MM.1S (cell line): ENCODE data around the gene ZFYVE28.

Experiments used
- DNase-seq: peaks from one replicate; pipeline ENCODE4 v3.0.0-alpha.2; 2015
- H2AFZ ChIP-seq: fragments of 300-600 bp; sonication (generic); 2 replicates; pipeline ENCODE4 v1.6.0; 2016; ENCODE audit warnings: antibody characterized with exemption, low read length
- H3F3A ChIP-seq: fragments of 300-600 bp; sonication (generic); 2 replicates; pipeline ENCODE4 v1.6.1; 2016; ENCODE audit warnings: mild to moderate bottlenecking, antibody characterized with exemption, low read length, moderate library complexity, mixed read lengths; ENCODE audit not compliant: insufficient read depth
- H3K27ac ChIP-seq: fragments of 300-600 bp; sonication (generic); 2 replicates; pipeline ENCODE4 v1.5.1; 2016; ENCODE audit warnings: mild to moderate bottlenecking, low read length
- H3K27me3 ChIP-seq: fragments of 300-600 bp; sonication (generic); replicated peaks from 2 replicates; pipeline ENCODE4 v1.6.0; 2016; ENCODE audit warnings: low read length; ENCODE audit not compliant: insufficient read depth
- H3K36me3 ChIP-seq: fragments of 300-600 bp; sonication (generic); replicated peaks from 2 replicates; pipeline ENCODE4 v1.6.1; 2016; ENCODE audit warnings: mild to moderate bottlenecking, low read length, mixed read lengths; ENCODE audit not compliant: insufficient read depth
- H3K4me1 ChIP-seq: fragments of 300-600 bp; sonication (generic); 2 replicates; pipeline ENCODE4 v1.6.1; 2016; ENCODE audit warnings: low read length, mixed read lengths
- H3K4me2 ChIP-seq: fragments of 300-600 bp; sonication (generic); 2 replicates; pipeline ENCODE4 v1.6.0; 2016; ENCODE audit warnings: low read depth, low read length
- H3K4me3 ChIP-seq: fragments of 300-600 bp; sonication (generic); 2 replicates; pipeline ENCODE4 v1.5.1; 2016; ENCODE audit warnings: low read length, mixed read lengths
- H3K79me2 ChIP-seq: fragments of 300-600 bp; sonication (generic); 2 replicates; pipeline ENCODE4 v1.6.1; 2016; ENCODE audit warnings: mixed run types, low read length, mixed read lengths
- H3K9ac ChIP-seq: fragments of 300-600 bp; sonication (generic); 2 replicates; pipeline ENCODE4 v1.6.1; 2016; ENCODE audit warnings: low read length, mixed read lengths
- H3K9me2 ChIP-seq: fragments of 300-600 bp; sonication (generic); replicated peaks from 2 replicates; pipeline ENCODE4 v1.6.1; 2016; ENCODE audit warnings: mild to moderate bottlenecking, low read length, mixed read lengths; ENCODE audit not compliant: insufficient read depth
- H3K9me3 ChIP-seq: fragments of 300-600 bp; sonication (generic); replicated peaks from 2 replicates; pipeline ENCODE4 v1.6.1; 2016; ENCODE audit warnings: mild to moderate bottlenecking, low read length, mixed read lengths; ENCODE audit not compliant: insufficient read depth
- H4K20me1 ChIP-seq: fragments of 300-600 bp; sonication (generic); 2 replicates; pipeline ENCODE4 v1.6.1; 2016; ENCODE audit warnings: mild to moderate bottlenecking, low read length, moderate library complexity, mixed read lengths; ENCODE audit not compliant: insufficient read depth
- CTCF ChIP-seq: fragments of 300-600 bp; sonication (generic); IDR thresholded peaks from 2 replicates; pipeline ENCODE4 v1.5.1; 2016; ENCODE audit warnings: antibody characterized with exemption, low read length, mixed read lengths
- EZH2 ChIP-seq: fragments of 300-600 bp; sonication (generic); optimal IDR thresholded peaks from 2 replicates; pipeline ENCODE3; 2017; ENCODE audit warnings: low read depth, mild to moderate bottlenecking, antibody characterized with exemption, low read length, mixed read lengths
- EZH2phosphoT487 ChIP-seq: fragments of 300-600 bp; sonication (generic); IDR thresholded peaks from 2 replicates; pipeline ENCODE4 v1.6.1; 2018; ENCODE audit warnings: antibody characterized with exemption, low read length

Gene ZFYVE28

GRCh38 chr4:2428496-2429213 is 10.2 kb upstream of the ZFYVE28 start:
- Histone ChIP-seq H2AFZ (no peak overlapping the region), H3K9ac (no peak overlapping the region), H3K4me1 (no peaks in the 10 kb centered on the region)

GRCh38 chr4:2427383-2428334 is 9.2 kb upstream of the ZFYVE28 start:
- Histone ChIP-seq H3K9ac (no peak overlapping the region), H3K9me3 (no peaks in the 10 kb centered on the region), H3K4me2 (no peak overlapping the region), H3K4me1 (no peaks in the 10 kb centered on the region), H3K27ac (no peak overlapping the region), H3K79me2 (no peaks in the 10 kb centered on the region), H3K27me3 (no peaks in the 10 kb centered on the region; the same call in 1 of the 2 replicates), H3K4me3 (no peak overlapping the region), H3K36me3 (no peaks in the 10 kb centered on the region), H2AFZ (no peak overlapping the region), H3K9me2 (no peaks in the 10 kb centered on the region), H3F3A (no peaks in the 10 kb centered on the region), H4K20me1 (no peaks in the 10 kb centered on the region)
- no peak for DNase-seq
- TF ChIP-seq EZH2 (no peak), CTCF (no peak), EZH2phosphoT487 (no peak)

More at GRCh38 chr4:2428496-2429213, 10.2 kb upstream of the ZFYVE28 start:
- TF ChIP-seq CTCF (no peak), EZH2 (no peak), EZH2phosphoT487 (no peak)
- Histone ChIP-seq H3F3A (no peaks in the 10 kb centered on the region), H4K20me1 (no peaks in the 10 kb centered on the region), H3K27me3 (no peaks in the 10 kb centered on the region; the same call in 1 of the 2 replicates), H3K9me2 (no peaks in the 10 kb centered on the region), H3K79me2 (no peaks in the 10 kb centered on the region), H3K36me3 (no peaks in the 10 kb centered on the region), H3K4me3 (no peak overlapping the region), H3K4me2 (no peak overlapping the region), H3K27ac (no peak overlapping the region), H3K9me3 (no peaks in the 10 kb centered on the region)
- no peak for DNase-seq

- DNase-seq = no peak
- Histone ChIP-seq H3K27me3 (no peaks in the 10 kb centered on the region; the same call in 1 of the 2 replicates), H3K9me3 (no peaks in the 10 kb centered on the region), H3K9ac (no peak overlapping the region), H2AFZ (no peak overlapping the region), H3K4me2 (no peak overlapping the region), H4K20me1 (no peaks in the 10 kb centered on the region), H3K79me2 (no peaks in the 10 kb centered on the region), H3K9me2 (no peaks in the 10 kb centered on the region), H3K27ac (no peak overlapping the region), H3K4me1 (no peaks in the 10 kb centered on the region), H3F3A (no peaks in the 10 kb centered on the region), H3K36me3 (no peaks in the 10 kb centered on the region), H3K4me3 (no peak overlapping the region)
- no peak for TF ChIP-seq EZH2
- TF ChIP-seq CTCF = no peak
- TF ChIP-seq EZH2phosphoT487 = no peak
Measured at GRCh38 chr4:2426711-2427275, 8.3 kb upstream of the ZFYVE28 start.
